GM12878 (cell line): ENCODE results near the gene CARD14. TPM values are rescaled to one million over a fixed set of nuclear protein-coding genes. Genes with fewer than 3 reads are reported as not detected.

ENCODE experiments used
- ATAC-seq: fragments of 200-7000 bp; cut with Tn5 transposase; 3 replicates; pipeline ENCODE4 v1.9.1; 2020; ENCODE audit warnings: mild to moderate bottlenecking, moderate library complexity
- BruUV-seq: library from RNA; stranded (reverse); fragments of 400-500 nt; replicated peaks from 2 replicates; lab custom pipeline; 2021; lab: Mats Ljungman, UMichigan
- CTCF ChIA-PET: fragments of 300-600 bp; sonication (Branson Sonifier 250); formaldehyde crosslinking; extraction: SDS; loops from one replicate; lab custom pipeline; 2021; ENCODE audit warnings: inconsistent platforms; lab: Yijun Ruan, JAX
- POLR2A ChIA-PET: fragments of 350-600 bp; formaldehyde crosslinking; extraction: SDS; loops from one replicate; lab custom pipeline; 2021; ENCODE audit warnings: inconsistent platforms; lab: Charles Lee
- RAD21 ChIA-PET: fragments of 300-600 bp; sonication (Branson Sonifier 250); formaldehyde crosslinking; loops from one replicate; lab custom pipeline; 2023; ENCODE audit warnings: antibody characterized with exemption; ENCODE audit not compliant: unreplicated experiment; lab: Charles Lee
- SMC1A ChIA-PET: fragments of 300-600 bp; sonication (Branson Sonifier 250); formaldehyde crosslinking; loops from one replicate; lab custom pipeline; 2023; ENCODE audit not compliant: unreplicated experiment, uncharacterized antibody; lab: Charles Lee
- DNase-seq: peaks from one replicate; pipeline ENCODE4 v3.0.0-alpha.2; 2011; ENCODE audit warnings: low read depth, low spot score
- FAIRE-seq: peaks from 3 replicates; lab custom pipeline; 2011; peaks lifted over from hg19 to GRCh38; lab: Jason Lieb, UNC
- H2AFZ ChIP-seq: 2 replicates; pipeline ENCODE4 v1.6.0; 2011; ENCODE audit warnings: low read depth, low read length, control low read depth; ENCODE audit not compliant: control insufficient read depth
- H3K27ac ChIP-seq: 2 replicates; pipeline ENCODE4 v1.5.1; 2011; ENCODE audit warnings: control low read depth; ENCODE audit not compliant: control insufficient read depth, insufficient read depth
- H3K27me3 ChIP-seq, 2 experiments: replicated peaks in 1 of 2; 2 replicates each; pipeline versions ENCODE4 v1.6.0 to v1.6.1; 2011; ENCODE audit warnings: low read length in 1 of 2; ENCODE audit not compliant: control insufficient read depth in 2 of 2, insufficient read depth in 2 of 2
- H3K36me3 ChIP-seq, 2 experiments: 2 replicates each; pipeline ENCODE4 v1.5.1; 2011; ENCODE audit warnings: low read length in 1 of 2; ENCODE audit not compliant: control insufficient read depth in 2 of 2, insufficient read depth in 2 of 2
- H3K4me1 ChIP-seq: 2 replicates; pipeline ENCODE4 v1.6.1; 2011; ENCODE audit warnings: mild to moderate bottlenecking, low read length, moderate library complexity, mixed read lengths; ENCODE audit not compliant: control insufficient read depth, insufficient read depth
- H3K4me2 ChIP-seq: 2 replicates; pipeline ENCODE4 v1.6.0; 2011; ENCODE audit warnings: control low read depth; ENCODE audit not compliant: control insufficient read depth, insufficient read depth
- H3K4me3 ChIP-seq: fragments of 200-600 bp; sonication (generic); 2 replicates; pipeline ENCODE4 v1.5.1; 2016
- H3K79me2 ChIP-seq: 2 replicates; pipeline ENCODE4 v1.6.0; 2011; ENCODE audit warnings: low read length; ENCODE audit not compliant: control insufficient read depth, insufficient read depth
- H3K9ac ChIP-seq: 2 replicates; pipeline ENCODE4 v1.8.0; 2011; ENCODE audit warnings: low read length, control low read depth, mixed read lengths; ENCODE audit not compliant: control insufficient read depth, insufficient read depth
- H3K9me3 ChIP-seq: replicated peaks from 3 replicates; pipeline ENCODE4 v1.5.1; 2011; ENCODE audit warnings: mild to moderate bottlenecking, low read length; ENCODE audit not compliant: control insufficient read depth, insufficient read depth
- H4K20me1 ChIP-seq: 2 replicates; pipeline ENCODE4 v1.6.0; 2011; ENCODE audit not compliant: control insufficient read depth, insufficient read depth
- HSF1 ChIP-seq: fragments of 150-350 bp; IDR thresholded peaks from 2 replicates; pipeline ENCODE4 v1.6.1; 2014; ENCODE audit warnings: mild to moderate bottlenecking, low read depth, low read length
- LARP7 ChIP-seq: fragments of 450-650 bp; IDR thresholded peaks from 2 replicates; pipeline ENCODE4 v1.6.1; 2017; ENCODE audit warnings: mild to moderate bottlenecking
- TCF12 ChIP-seq: IDR thresholded peaks from 2 replicates; pipeline ENCODE4 v1.6.1; 2011; ENCODE audit warnings: low read depth, mild to moderate bottlenecking, low read length
- USF2 ChIP-seq: IDR thresholded peaks from 2 replicates; pipeline ENCODE4 v1.6.1; 2011; ENCODE audit warnings: low read depth, low read length, improper control_type of control experiment, borderline replicate concordance
- WGBS: methylation state at CpG from one replicate; pipeline ENCODE4 v1.1.6; 2016; ENCODE audit warnings: low lambda C conversion rate; ENCODE audit not compliant: insufficient replicate concordance, insufficient coverage; ENCODE audit errors: missing lambda C conversion rate; 5-methylcytosine and 5-hydroxymethylcytosine counted together
- in situ Hi-C: fragments of 300-500 bp; cut with MboI; formaldehyde crosslinking; loops from 9 replicates; pipeline ENCODE4 v1.14.3; 2018; ENCODE audit warnings: mixed read lengths
- intact Hi-C: fragments of 100-400 bp; cut with micrococcal nuclease; formaldehyde crosslinking; loops from one replicate; pipeline ENCODE4 v1.14.2; 2022; ENCODE audit not compliant: unreplicated experiment
- polyA plus RNA-seq, 11 experiments: library from polyadenylated mRNA; depleted of rRNA in 4 of 11; unstranded in 6 of 11; stranded (reverse) in 5 of 11; fragments of >200 nt; fragmentation: Nextera tagmentation in 4 of 11; fragmentation: Illumina TruSeq in 1 of 11; extraction: Ambion mirVana in 4 of 11; extraction: Trizol in 1 of 11; gene quantifications; 1 replicate in 1 of 11; 2 replicates in 10 of 11; pipeline versions ENCODE4 v1.2.1 to v1.2.3, GENCODE V29; 2011 to 2016; ENCODE audit warnings: inconsistent platforms in 2 of 11, missing spikeins in 2 of 11, low read depth in 1 of 11
- total RNA-seq, 4 experiments: library from RNA; depleted of rRNA in 3 of 4; stranded (reverse); fragments of >200 nt in 3 of 4; fragmentation: Illumina TruSeq in 1 of 4; extraction: Trizol in 1 of 4; gene quantifications; 2 replicates each; pipeline versions ENCODE4 v1.2.1 to v1.2.3, GENCODE V29; 2013 to 2021

Gene CARD14
- total and polyA plus RNA-seq, 10 of the 15 experiments (the other 5 are each of a cell fraction or from before 2014, with no cell fraction given) = 0.08 to 0.15 TPM; not detected in 8

GRCh38 chr17:80166446-80166845, 3.4 kb upstream of the CARD14 start (continued):
- TF ChIP-seq HSF1 = no peak

GRCh38 chr17:80168371-80168770, 1.5 kb upstream of the CARD14 start:
- no peaks in the 10 kb centered on the region for H4K20me1 ChIP-seq
- TF ChIP-seq USF2 (no peak), TCF12 (no peak)
- TF ChIP-seq, all 136 proteins: peak for 0
- no peaks in the 10 kb centered on the region for H3K4me1 ChIP-seq
- intact Hi-C loops = no loop called here
- ChIA-PET RAD21 (no interaction called here), CTCF (no interaction called here), SMC1A (no interaction called here), POLR2A (no interaction called here)
- FAIRE-seq (no peak), DNase-seq (no peak), ATAC-seq (no peak)
- 41% methylated on average over 5 of the region's 5 CpGs for WGBS
- no peaks in the 10 kb centered on the region for H3K27me3 ChIP-seq
- H3K4me2 ChIP-seq = no peak overlapping the region
- no peak overlapping the region for H3K9ac ChIP-seq
- no peaks in the 10 kb centered on the region for H3K36me3 ChIP-seq
- H3K27ac ChIP-seq = no peak overlapping the region
- no peak overlapping the region for H3K4me3 ChIP-seq
- no TSS peak for BruUV-seq
- H3K79me2 ChIP-seq = no peaks in the 10 kb centered on the region
- no peak overlapping the region for H2AFZ ChIP-seq
- in situ Hi-C loops = no loop called here
- H3K9me3 ChIP-seq = no peaks in the 10 kb centered on the region

GRCh38 chr17:80169107-80169506, 723 bp upstream of the CARD14 start:
- ChIA-PET SMC1A (no interaction called here), CTCF (no interaction called here), RAD21 (no interaction called here), POLR2A (no interaction called here)
- no peaks in the 10 kb centered on the region for H4K20me1 ChIP-seq
- in situ Hi-C loops = no loop called here
- intact Hi-C loops = no loop called here
- DNase-seq = no peak
- H3K36me3 ChIP-seq = no peaks in the 10 kb centered on the region
- no peak overlapping the region for H3K27ac ChIP-seq
- no peak overlapping the region for H2AFZ ChIP-seq
- 51% methylated on average over 5 of the region's 5 CpGs for WGBS
- H3K27me3 ChIP-seq = no peaks in the 10 kb centered on the region
- H3K9ac ChIP-seq = no peak overlapping the region
- no peak for TF ChIP-seq LARP7
- H3K4me3 ChIP-seq = no peak overlapping the region
- H3K4me2 ChIP-seq = no peak overlapping the region
- H3K9me3 ChIP-seq = no peaks in the 10 kb centered on the region
- ATAC-seq = no peak
- no peaks in the 10 kb centered on the region for H3K79me2 ChIP-seq
- no peaks in the 10 kb centered on the region for H3K4me1 ChIP-seq
- BruUV-seq = no TSS peak
- no peak for FAIRE-seq
